AG10803 (cell line): ENCODE results near the gene RUFY4.

Source experiments
- DNase-seq: peaks from one replicate; pipeline ENCODE4 v3.0.0; 2010; ENCODE audit warnings: low read depth
- H3K4me3 ChIP-seq: 2 replicates; pipeline ENCODE4 v1.5.1; 2011; ENCODE audit warnings: mild to moderate bottlenecking, low read length, control low read depth
- CTCF ChIP-seq: conservative IDR thresholded peaks from 2 replicates; pipeline ENCODE4 v1.5.1; 2011; ENCODE audit warnings: mild to moderate bottlenecking, low read length, control low read depth, inconsistent platforms

RUFY4 gene

GRCh38 chr2:218022851-218023530 lies 46.1 kb upstream of the RUFY4 start:
- no peak for TF ChIP-seq CTCF

GRCh38 chr2:218023636-218024035 lies 45.4 kb upstream of the RUFY4 start:
- DNase-seq = no peak
- no peak for TF ChIP-seq CTCF
- H3K4me3 ChIP-seq = no peak overlapping the region

More at GRCh38 chr2:218022851-218023530, 46.1 kb upstream of the RUFY4 start:
- DNase-seq = no peak
- H3K4me3 ChIP-seq = no peak overlapping the region

GRCh38 chr2:218024336-218024735 lies 44.7 kb upstream of the RUFY4 start:
- DNase-seq = no peak
- no peak overlapping the region for H3K4me3 ChIP-seq
- TF ChIP-seq CTCF = no peak

GRCh38 chr2:218024871-218025270 lies 44.2 kb upstream of the RUFY4 start:
- no peak for TF ChIP-seq CTCF

GRCh38 chr2:218026244-218026643 lies 42.8 kb upstream of the RUFY4 start:
- H3K4me3 ChIP-seq = no peak overlapping the region
- no peak for TF ChIP-seq CTCF
- no peak for DNase-seq

More at GRCh38 chr2:218024871-218025270, 44.2 kb upstream of the RUFY4 start:
- DNase-seq = no peak
- H3K4me3 ChIP-seq = no peak overlapping the region

- TF ChIP-seq CTCF = no peak
- no peak for DNase-seq
- no peak overlapping the region for H3K4me3 ChIP-seq
Observed at GRCh38 chr2:218026676-218027425, 42.2 kb upstream of the RUFY4 start.
